HT-29 (cell line): Measurements from ENCODE around the gene SUN1. TPM values are rescaled to one million over a fixed set of nuclear protein-coding genes. Genes with fewer than 3 reads are reported as not detected.
A peak's percentile ranks its signal among the peaks of the same experiment; 100 is the strongest.

ENCODE experiments used
- DNase-seq: peaks from one replicate; pipeline ENCODE4 v3.0.0-alpha.2; 2015; ENCODE audit warnings: low spot score
- total RNA-seq: library from RNA; depleted of rRNA; stranded (reverse); fragments of >200 nt; shearing (Covaris generic); gene quantifications from 2 replicates; pipeline ENCODE4 v1.2.3, GENCODE V29; 2014

The SUN1 gene
- total RNA-seq, 1 experiment from 2014 or later = 200 TPM

- peak; percentile 63 for DNase-seq
These were observed 45.3 kb downstream of the SUN1 start for GRCh38 chr7:877312-878232.

GRCh38 chr7:879093-879492, 46.8 kb downstream of the SUN1 start:
- no peak for DNase-seq

- no peak for DNase-seq
These were observed 47.4 kb downstream of the SUN1 start for GRCh38 chr7:879706-880105.

GRCh38 chr7:880450-880849, 48.2 kb downstream of the SUN1 start:
- DNase-seq = no peak

GRCh38 chr7:881441-882234, 49.4 kb downstream of the SUN1 start:
- no peak for DNase-seq

GRCh38 chr7:882336-883035, 50.2 kb downstream of the SUN1 start:
- DNase-seq = no peak

GRCh38 chr7:883055-884021, 51.1 kb downstream of the SUN1 start:
- DNase-seq = no peak

GRCh38 chr7:884191-885003, 52.1 kb downstream of the SUN1 start:
- no peak for DNase-seq

- DNase-seq = no peak
These were observed 53.1 kb downstream of the SUN1 start for GRCh38 chr7:885261-885892.

- no peak for DNase-seq
These were observed 53.8 kb downstream of the SUN1 start for GRCh38 chr7:885893-886625.

- DNase-seq = no peak
These were observed 54.6 kb downstream of the SUN1 start for GRCh38 chr7:886626-887487.

- no peak for DNase-seq
These were observed 55.2 kb downstream of the SUN1 start for GRCh38 chr7:887488-887820.

GRCh38 chr7:888081-889024, 56.1 kb downstream of the SUN1 start:
- no peak for DNase-seq

GRCh38 chr7:889025-889390, 56.7 kb downstream of the SUN1 start:
- DNase-seq = no peak

- no peak for DNase-seq
These were observed 57.1 kb downstream of the SUN1 start for GRCh38 chr7:889391-889790.

- DNase-seq = no peak
These were observed 58.6 kb downstream of the SUN1 start for GRCh38 chr7:890868-891267.

GRCh38 chr7:891291-891690, 59.0 kb downstream of the SUN1 start:
- DNase-seq = no peak
